CD4-positive, alpha-beta T cell (primary cell): ENCODE results near the gene TMC7. TPM values are rescaled to one million over a fixed set of nuclear protein-coding genes. Genes with fewer than 3 reads are reported as not detected.

Experiments
- ATAC-seq: fragments of 200-7000 bp; cut with Tn5 transposase; one replicate; pipeline ENCODE4 v1.10.0; 2022; ENCODE audit warnings: mild to moderate bottlenecking; ENCODE audit not compliant: poor library complexity
- CTCF ChIA-PET: fragments of 350-600 bp; sonication (Branson Sonifier 250); formaldehyde crosslinking; loops from one replicate; lab custom pipeline; 2021; ENCODE audit warnings: antibody characterized with exemption, inconsistent platforms; lab: Charles Lee
- POLR2A ChIA-PET: fragments of 350-600 bp; sonication (Branson Sonifier 250); formaldehyde crosslinking; loops from one replicate; lab custom pipeline; 2021; ENCODE audit warnings: antibody characterized with exemption, inconsistent platforms; lab: Charles Lee
- DNase-seq, 14 experiments: peaks; one replicate each; pipeline ENCODE4 v3.0.0-alpha.2; 2013 to 2020; ENCODE audit warnings: mixed read lengths in 2 of 14
- H3K27ac ChIP-seq, 2 donors: one replicate each; pipeline versions ENCODE4 v1.5.1 to v1.7.0; 2013; ENCODE audit warnings: low read length in 2 of 2, low read depth in 1 of 2, mild to moderate bottlenecking in 1 of 2
- H3K27me3 ChIP-seq, 2 experiments: 1 replicate in 1 of 2; 2 replicates in 1 of 2; pipeline versions ENCODE4 v1.6.1 to v1.7.0; 2013; ENCODE audit warnings: low read length in 2 of 2, control low read depth in 1 of 2, mild to moderate bottlenecking in 1 of 2, moderate library complexity in 1 of 2; ENCODE audit not compliant: insufficient read depth in 2 of 2, control insufficient read depth in 1 of 2
- H3K36me3 ChIP-seq: one replicate; pipeline ENCODE4 v1.6.1; 2013; ENCODE audit warnings: low read length, control low read depth; ENCODE audit not compliant: insufficient read depth
- H3K4me1 ChIP-seq: one replicate; pipeline ENCODE4 v1.6.1; 2013; ENCODE audit warnings: low read length, control low read depth; ENCODE audit not compliant: insufficient read depth
- H3K4me3 ChIP-seq: one replicate; pipeline ENCODE4 v1.5.1; 2013; ENCODE audit warnings: mild to moderate bottlenecking, low read length, moderate library complexity
- H3K9me3 ChIP-seq, 2 experiments: 1 replicate in 1 of 2; 2 replicates in 1 of 2; pipeline versions ENCODE4 v1.6.1 to v1.7.0; 2013; ENCODE audit warnings: low read length in 2 of 2, mild to moderate bottlenecking in 2 of 2, control low read depth in 1 of 2, moderate library complexity in 1 of 2; ENCODE audit not compliant: control insufficient read depth in 1 of 2, insufficient read depth in 1 of 2
- H3K27ac Mint-ChIP-seq: one replicate; pipeline ENCODE4 v1.8.0; 2020; ENCODE audit warnings: mixed read lengths
- H3K27me3 Mint-ChIP-seq: one replicate; pipeline ENCODE4 v1.8.0; 2021; ENCODE audit warnings: mixed read lengths
- H3K36me3 Mint-ChIP-seq: one replicate; pipeline ENCODE4 v1.8.0; 2021; ENCODE audit warnings: low read depth, mixed read lengths
- H3K4me1 Mint-ChIP-seq: one replicate; pipeline ENCODE4 v1.8.0; 2021; ENCODE audit warnings: low read depth, mixed read lengths
- H3K4me3 Mint-ChIP-seq: one replicate; pipeline ENCODE4 v1.8.0; 2020; ENCODE audit warnings: mild to moderate bottlenecking, mixed read lengths
- H3K9me3 Mint-ChIP-seq: one replicate; pipeline ENCODE4 v1.8.0; 2020; ENCODE audit warnings: mixed read lengths
- CTCF ChIP-seq: fragments of 200-600 bp; IDR thresholded peaks from one replicate; pipeline ENCODE4 v1.8.0; 2022; ENCODE audit warnings: antibody characterized with exemption, mild to moderate bottlenecking
- intact Hi-C, 2 experiments: fragments of 100-400 bp; cut with DNase I in 1 of 2; cut with micrococcal nuclease in 1 of 2; formaldehyde crosslinking; loops; one replicate each; pipeline versions ENCODE4 v1.15.1 to v1.9.0; 2023 to 2025; cut with DNase I, micrococcal nuclease
- total RNA-seq, 174 experiments: library from RNA in 2 of 174; stranded (reverse) in 2 of 174; gene quantifications; one replicate each; pipeline ENCODE4 v1.2.3 and lab custom pipeline; 2021 to 2026

TMC7 gene
- total RNA-seq, 2 experiments from 2014 or later = not detected

DNA sequence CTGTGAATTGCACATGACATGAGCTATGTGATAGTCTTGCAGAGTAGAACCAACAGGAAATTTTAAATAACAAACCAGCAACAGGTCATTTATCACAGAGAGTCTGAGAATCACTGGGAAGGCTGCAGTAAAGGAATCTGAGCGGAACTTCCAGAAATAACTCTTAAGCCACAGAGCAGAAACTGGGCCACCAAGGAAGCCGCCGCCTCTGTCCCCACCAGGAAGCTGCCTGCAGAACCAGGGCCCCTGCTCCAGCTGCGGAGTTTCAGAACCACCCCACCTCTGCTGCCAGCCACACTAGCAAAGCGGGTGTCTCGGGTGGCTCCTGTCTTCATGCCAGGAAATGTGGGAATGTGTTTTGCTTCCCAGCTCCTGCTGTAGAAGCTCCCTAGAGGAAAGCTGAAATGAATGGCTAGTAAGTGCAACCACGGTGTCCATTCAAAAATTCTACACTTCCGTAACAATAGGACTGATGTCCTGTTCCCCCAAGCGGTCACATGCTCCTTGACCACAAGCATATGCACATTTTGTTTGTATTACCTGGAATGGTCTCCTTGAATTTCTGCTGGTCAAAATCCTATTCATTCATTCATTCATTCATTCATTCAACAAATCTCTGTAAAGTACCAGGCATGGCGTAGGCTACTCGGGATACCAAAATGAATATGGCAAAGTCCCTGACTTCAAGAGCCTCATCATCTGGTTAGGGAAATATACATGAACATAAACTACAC lies 122.3 kb downstream of the TMC7 start:
- POLR2A ChIA-PET = no interaction called here

DNA sequence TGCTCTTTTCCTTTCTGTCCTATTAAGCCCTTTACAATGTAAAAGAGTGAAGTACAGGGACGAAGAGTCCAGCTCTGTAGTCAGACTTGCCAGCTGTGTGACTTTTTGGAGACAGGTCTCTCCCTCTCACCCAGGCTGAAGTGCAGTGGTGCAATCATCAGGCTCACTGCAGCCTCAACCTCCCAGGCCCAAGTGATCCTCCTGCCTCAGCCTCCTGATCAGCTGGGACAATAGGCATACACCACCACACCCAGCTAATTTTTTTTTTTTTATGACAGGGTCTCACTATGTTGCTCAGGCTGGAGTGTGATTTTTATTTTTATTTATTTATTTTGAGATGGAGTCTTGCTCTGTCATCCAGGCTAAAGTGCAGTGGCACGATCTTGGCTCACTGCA lies 122.9 kb downstream of the TMC7 start:
- Histone ChIP-seq H3K36me3 (no peaks in the 10 kb centered on the region), H3K27ac (no peak overlapping the region), H3K9me3 (no peaks in the 10 kb centered on the region), H3K4me3 (no peak overlapping the region), H3K27me3 (peaks cover 0 to 4% of the 10 kb centered on the region in 2 experiments), H3K4me1 (no peaks in the 10 kb centered on the region)
- H3K27ac Mint-ChIP-seq = no peak overlapping the region
- no peaks in the 10 kb centered on the region for H3K9me3 Mint-ChIP-seq
- H3K4me3 Mint-ChIP-seq = no peak overlapping the region
- ChIA-PET CTCF (no interaction called here), POLR2A (no interaction called here)
- DNase-seq = no peak
- ATAC-seq = no peak
- intact Hi-C loops = no loop called here
- peaks cover 33% of the 10 kb centered on the region for H3K27me3 Mint-ChIP-seq
- H3K36me3 Mint-ChIP-seq = no peaks in the 10 kb centered on the region
- no peaks in the 10 kb centered on the region for H3K4me1 Mint-ChIP-seq
- no peak for TF ChIP-seq CTCF

More for the DNA sequence above, 122.3 kb downstream of the TMC7 start:
- CTCF ChIA-PET = no interaction called here
- no peak overlapping the region for H3K27ac ChIP-seq
- peaks cover 0 to 3% of the 10 kb centered on the region in 2 experiments for H3K27me3 ChIP-seq
- H3K4me1 ChIP-seq = no peaks in the 10 kb centered on the region
- ATAC-seq (no peak), DNase-seq (no peak)
- intact Hi-C loops = no loop called here
- no peaks in the 10 kb centered on the region for H3K36me3 Mint-ChIP-seq
- no peaks in the 10 kb centered on the region for H3K9me3 ChIP-seq
- H3K27me3 Mint-ChIP-seq = peaks cover 30% of the 10 kb centered on the region
- H3K4me3 ChIP-seq = no peak overlapping the region
- no peak overlapping the region for H3K4me3 Mint-ChIP-seq
- TF ChIP-seq CTCF = no peak
- H3K36me3 ChIP-seq = no peaks in the 10 kb centered on the region
- H3K27ac Mint-ChIP-seq = no peak overlapping the region
- H3K9me3 Mint-ChIP-seq = no peaks in the 10 kb centered on the region
- no peaks in the 10 kb centered on the region for H3K4me1 Mint-ChIP-seq

- Mint-ChIP-seq H3K27ac (no peak overlapping the region), H3K4me1 (no peaks in the 10 kb centered on the region), H3K4me3 (no peak overlapping the region), H3K36me3 (no peaks in the 10 kb centered on the region), H3K9me3 (no peaks in the 10 kb centered on the region), H3K27me3 (peaks cover 50% of the 10 kb centered on the region)
- Histone ChIP-seq H3K36me3 (no peaks in the 10 kb centered on the region), H3K9me3 (peaks cover 0 to 3% of the 10 kb centered on the region in 2 experiments), H3K4me1 (peaks cover 4% of the 10 kb centered on the region), H3K27ac (no peak overlapping the region), H3K27me3 (peaks cover 3 to 7% of the 10 kb centered on the region in 2 experiments), H3K4me3 (no peak overlapping the region)
- POLR2A ChIA-PET = no interaction called here
- TF ChIP-seq CTCF = no peak
- intact Hi-C loops = no loop called here
- CTCF ChIA-PET = no interaction called here
- ATAC-seq (no peak), DNase-seq (no peak)
Measured at GRCh38 chr16:19108409-19109287, 124.9 kb downstream of the TMC7 start.
